NB4 (cell line): ENCODE data around the gene OR10H3.

Source experiments
- MYC ChIP-seq: IDR thresholded peaks from 2 replicates; pipeline ENCODE4 v1.6.1; 2011; ENCODE audit warnings: low read depth, low read length
- POLR2A ChIP-seq: IDR thresholded peaks from 2 replicates; pipeline ENCODE4 v1.6.1; 2011; ENCODE audit warnings: mild to moderate bottlenecking; ENCODE audit not compliant: insufficient read length; ENCODE audit errors: extremely low read depth
- TF ChIP-seq, protein P1 (sequence below): IDR thresholded peaks from one replicate; pipeline ENCODE4 v1.5.1; 2012; ENCODE audit warnings: low read depth, low read length
- TF ChIP-seq, protein P2 (sequence below): IDR thresholded peaks from 2 replicates; pipeline ENCODE4 v1.6.1; 2011; ENCODE audit warnings: low read depth, low read length

DNA sequence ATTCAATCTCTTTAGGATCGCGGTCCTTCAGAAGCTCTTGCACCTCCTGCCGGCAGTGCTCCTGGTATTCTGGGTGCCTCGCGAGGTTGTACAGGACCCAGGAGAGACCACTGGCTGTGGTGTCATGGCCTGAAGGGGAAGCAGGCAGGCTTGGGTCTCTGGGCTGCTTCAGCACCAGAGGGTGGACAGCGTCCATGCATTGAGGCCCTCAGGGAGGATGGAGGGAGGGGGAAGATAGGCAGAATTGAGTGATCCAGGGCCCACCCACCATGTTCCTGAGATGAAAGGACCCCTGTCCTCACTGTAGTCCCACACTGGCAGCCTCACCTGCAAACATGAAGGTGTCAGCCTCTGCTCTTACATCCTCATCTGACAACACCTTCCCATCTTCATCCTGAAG is 31.8 kb downstream of the OR10H3 start:
- TF ChIP-seq, protein P1, sequence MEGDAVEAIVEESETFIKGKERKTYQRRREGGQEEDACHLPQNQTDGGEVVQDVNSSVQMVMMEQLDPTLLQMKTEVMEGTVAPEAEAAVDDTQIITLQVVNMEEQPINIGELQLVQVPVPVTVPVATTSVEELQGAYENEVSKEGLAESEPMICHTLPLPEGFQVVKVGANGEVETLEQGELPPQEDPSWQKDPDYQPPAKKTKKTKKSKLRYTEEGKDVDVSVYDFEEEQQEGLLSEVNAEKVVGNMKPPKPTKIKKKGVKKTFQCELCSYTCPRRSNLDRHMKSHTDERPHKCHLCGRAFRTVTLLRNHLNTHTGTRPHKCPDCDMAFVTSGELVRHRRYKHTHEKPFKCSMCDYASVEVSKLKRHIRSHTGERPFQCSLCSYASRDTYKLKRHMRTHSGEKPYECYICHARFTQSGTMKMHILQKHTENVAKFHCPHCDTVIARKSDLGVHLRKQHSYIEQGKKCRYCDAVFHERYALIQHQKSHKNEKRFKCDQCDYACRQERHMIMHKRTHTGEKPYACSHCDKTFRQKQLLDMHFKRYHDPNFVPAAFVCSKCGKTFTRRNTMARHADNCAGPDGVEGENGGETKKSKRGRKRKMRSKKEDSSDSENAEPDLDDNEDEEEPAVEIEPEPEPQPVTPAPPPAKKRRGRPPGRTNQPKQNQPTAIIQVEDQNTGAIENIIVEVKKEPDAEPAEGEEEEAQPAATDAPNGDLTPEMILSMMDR: no peak
- TF ChIP-seq, protein P2, sequence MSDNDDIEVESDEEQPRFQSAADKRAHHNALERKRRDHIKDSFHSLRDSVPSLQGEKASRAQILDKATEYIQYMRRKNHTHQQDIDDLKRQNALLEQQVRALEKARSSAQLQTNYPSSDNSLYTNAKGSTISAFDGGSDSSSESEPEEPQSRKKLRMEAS: no peak
- TF ChIP-seq POLR2A (no peak), MYC (no peak)
